Activated T-cell treated with anti-CD3 and anti-CD28 coated beads for 48 hours (primary cell): ENCODE measurements around the gene MRPL11.

Source experiments
- DNase-seq: peaks from one replicate; pipeline ENCODE4 v3.0.0-alpha.2; 2020; ENCODE audit warnings: low read depth

The MRPL11 gene

DNA sequence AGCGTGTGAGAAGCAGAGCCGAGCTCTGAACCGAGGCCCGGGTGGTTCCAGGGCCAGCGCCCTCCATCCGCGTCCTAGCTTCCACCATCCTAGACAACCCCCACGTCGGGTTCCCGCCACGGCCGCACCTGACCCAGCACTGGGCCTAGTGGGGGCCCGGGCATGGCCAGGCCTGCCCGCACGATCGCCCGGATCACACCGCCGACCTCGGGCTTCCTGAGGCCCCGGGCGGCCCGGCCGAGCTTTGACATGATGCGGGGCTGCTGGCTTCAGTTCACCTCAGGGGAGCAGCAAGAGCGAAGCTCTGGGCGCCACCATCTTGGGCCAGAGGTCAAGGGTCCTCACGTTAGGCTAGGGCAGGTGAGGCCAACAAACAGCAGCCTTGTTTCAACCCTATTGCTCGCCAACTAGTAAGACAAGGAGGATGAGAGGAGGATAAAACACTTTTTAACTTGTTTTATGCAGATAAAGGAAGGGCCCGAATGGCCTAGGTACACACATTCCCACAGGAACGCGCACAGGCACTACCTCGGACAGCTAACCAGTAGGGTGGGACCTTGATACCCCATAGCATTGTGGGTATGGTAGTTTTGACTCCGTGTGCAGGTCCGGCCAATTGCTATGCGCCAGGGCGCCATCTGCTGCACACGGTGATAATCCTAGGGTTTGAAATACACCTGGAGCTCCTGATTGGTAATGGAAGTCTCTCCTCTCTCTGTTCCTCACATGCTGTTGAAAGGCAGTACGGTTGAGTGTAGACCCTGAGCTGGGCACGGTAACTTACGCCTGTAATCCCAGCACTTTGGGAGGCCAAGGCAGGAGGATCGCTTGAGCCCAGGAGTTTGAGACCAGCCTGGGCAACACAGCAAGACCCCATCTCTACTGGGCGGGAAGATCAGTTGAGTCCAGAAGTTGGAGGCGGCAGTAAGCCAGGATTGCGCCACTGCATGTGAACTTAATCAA, at the start of gene MRPL11:
TSS of gene MRPL11 (minus strand) at position 345 of the 963 bp plus-strand sequence. CDS start at position 251, 94 bp downstream.
- DNase-seq = peak; percentile 83

DNA sequence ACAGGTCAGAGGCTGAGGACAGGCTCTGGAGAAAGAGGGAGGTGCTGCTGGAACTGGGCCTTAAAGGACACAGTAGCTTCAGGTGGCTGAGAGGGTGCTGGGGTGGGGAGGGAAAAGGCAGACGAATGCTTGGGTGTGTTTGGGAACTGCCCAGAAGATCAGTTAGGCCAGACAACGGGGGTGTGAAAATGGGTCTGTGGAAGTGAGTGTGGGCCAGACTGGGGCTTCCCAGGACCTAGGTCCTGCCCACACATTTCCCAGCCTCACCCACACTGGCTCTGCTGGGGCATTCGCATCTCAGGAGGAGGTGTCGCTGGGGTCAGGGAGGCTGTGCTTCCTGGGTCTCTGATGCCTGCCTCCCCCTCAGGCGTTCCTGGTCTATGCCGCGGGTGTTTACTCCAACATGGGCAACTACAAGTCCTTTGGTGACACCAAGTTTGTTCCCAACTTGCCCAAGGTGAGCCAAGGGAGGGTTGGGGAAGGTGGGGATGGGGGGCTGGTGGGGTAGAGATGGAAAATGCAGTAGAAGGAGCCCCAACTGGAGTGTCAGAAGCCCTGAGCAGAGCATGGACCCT, 46.2 kb upstream of the MRPL11 start:
- no peak for DNase-seq

DNA sequence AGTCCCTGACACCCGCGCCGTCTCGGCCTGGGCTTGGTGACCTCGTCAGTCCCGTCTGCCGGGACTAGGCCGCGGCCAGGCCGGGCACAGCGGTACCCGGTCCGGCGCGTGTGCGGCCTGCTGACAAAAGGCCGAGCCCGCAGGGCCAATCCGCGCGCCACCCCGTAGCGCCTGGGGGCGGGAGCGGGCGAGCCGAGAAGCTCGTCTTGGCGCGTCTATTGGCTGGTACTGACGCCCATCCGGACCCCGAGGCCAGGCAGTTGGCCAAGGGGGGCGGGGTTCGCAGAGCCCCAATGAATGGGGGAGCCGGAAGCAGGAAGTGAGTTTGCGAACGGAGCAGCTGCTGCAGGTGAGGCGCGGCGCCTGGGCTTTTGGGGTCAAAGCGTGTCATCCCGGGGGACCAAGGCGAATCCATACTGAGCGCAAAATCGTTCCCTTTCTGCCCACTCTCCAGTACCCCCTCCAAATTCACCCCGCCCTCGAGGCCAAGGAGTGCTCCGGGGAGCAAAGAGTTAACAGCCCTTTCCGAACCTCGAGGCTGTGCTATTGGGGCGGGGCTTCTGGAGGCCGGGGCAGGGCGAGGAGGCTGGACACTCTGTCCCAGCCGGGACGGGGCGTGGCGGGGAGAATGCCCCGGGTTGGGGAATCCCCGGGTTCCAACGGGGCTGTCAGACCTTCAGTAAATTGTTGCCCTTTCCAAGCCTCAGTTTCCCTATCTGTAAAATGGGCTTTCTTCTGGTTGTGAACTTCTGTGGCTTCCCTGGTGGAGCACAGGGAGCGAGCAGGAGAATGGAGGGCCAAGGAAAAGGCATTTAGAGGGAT, 41.7 kb upstream of the MRPL11 start, which contains the start of gene DPP3:
TSS of gene DPP3 (plus strand) at position 318 of the 822 bp plus-strand sequence. CDS start 1,767 bp downstream, outside the sequence.
- DNase-seq = peak; percentile 97

DNA sequence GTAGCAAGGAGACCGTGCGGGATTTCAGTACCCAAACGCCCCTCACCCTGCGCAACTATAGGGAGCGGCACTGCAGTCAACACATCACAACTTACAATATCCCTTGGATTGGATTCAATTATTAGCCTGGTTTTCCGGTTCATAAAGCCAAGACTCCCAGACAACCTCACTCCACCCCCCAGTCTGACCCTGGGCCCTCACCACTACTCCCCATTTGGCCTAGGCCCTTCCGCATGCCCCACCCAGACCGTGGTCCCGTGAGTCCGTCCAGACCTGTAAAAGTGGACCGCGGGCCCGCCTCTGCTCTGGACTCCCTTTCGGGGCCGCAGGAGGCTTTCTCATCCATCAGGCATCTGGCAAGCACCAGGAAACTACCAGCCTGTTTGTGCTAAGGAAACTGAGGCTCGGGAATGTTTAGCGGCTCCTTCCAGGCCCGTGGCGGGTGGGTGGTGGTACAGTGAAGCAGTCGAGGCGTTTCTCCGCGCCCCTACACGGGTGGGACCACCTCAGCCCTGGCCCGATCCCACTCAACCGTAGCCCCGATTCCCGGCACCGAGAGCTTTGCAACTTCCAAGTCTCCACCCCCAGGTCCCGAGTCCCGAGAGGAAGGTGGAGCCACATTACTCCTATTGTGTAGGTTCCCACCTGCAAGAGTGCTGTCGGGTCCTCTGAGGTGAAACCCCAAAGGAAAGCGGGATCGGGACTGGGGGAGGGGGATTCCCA, 40.9 kb upstream of the MRPL11 start:
- DNase-seq = no peak

DNA sequence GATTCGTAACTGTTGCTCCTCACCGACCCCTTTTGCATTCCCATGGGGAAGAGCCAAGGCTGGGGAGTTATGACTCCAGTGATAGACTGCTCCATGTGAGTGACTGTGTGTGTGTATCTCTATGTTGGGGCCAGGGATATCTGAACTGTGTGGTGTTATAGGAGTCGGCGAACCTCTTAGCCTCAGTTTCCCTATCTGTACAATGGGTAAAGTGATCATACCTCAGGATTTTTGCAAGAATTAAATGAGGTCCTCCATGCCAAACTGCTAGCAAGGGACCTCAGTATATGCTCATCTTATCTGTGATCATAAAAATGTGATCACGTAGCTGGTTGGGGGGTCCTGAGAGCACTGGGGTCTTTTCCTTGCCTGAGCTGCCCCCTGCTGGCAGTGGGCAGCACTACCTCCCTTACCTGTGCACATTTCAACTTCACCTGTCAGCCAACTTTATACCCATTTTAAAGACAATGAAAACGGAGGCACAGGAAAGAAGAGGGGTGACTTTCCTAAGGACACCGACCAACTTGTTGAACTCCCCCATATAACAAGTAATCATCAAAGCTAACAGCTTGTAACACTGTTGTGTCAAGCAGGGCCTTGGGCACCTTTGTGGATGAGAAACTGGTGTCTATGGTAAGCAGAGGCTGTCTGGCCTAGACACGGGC, 40.2 kb upstream of the MRPL11 start:
- peak; percentile 36 for DNase-seq

DNA sequence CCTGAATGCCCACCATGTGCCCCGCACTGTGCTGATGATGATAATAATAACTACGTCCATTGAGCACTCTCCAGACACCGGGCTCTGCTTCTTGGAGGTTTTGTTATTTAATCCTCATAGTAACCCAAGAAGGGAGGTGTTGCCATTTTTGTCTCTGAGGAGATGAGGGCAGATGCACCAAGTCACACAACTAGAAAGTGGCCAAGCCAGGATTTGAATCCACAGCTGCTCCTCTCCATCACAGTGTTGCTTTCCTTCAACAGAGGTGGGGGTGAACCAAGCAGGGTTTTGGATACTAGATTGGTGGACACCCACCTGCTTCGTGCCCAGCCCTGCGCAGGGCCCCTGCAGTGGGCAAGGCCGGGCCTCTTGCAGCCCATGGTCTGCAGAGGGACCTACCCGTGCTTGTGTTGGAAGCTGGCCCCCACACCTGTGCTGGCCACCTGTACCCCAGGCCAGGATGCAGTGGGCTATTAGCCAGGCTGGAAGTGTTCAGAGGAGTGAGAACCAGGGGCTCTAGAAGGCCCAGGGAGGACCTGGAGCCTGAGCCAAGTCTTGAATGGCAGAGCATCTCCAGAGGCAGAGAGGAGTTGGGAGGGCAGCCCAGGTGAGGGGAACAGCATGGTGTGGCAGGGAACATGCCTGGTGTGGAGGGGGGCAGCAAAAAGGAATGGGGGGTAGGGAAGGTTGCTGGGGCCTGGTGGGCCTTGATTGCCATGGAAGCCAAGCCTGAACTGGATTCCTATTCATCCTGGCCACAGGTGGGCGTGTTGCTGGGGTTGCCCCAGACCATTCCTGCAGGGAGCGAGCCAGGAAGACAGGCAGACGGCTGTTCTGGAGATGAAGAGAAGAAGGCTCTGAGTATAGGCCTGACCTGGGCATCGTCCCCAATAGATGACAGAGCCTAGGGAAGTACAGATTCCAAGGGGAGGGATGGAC, 38.9 kb upstream of the MRPL11 start:
- DNase-seq = no peak

DNA sequence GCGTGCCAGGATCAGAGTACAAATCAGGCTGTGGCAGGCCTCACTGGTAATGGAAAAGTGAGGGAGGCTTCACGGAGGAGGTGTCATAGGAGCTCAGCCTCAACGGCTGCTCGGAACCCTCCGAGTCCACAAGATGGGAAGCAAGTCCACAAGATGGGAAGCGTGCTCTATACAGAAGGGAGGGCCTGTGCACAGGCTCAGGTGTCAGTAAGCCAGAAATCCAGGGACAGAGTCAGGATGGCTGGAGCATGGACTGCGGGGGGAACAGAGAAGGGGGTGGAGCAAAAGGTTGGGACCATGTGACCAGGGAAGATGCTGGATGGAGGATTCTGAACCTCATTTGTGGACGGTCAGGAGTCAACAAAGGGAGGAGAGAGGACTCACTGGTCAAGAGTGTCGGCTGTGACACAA, 38.2 kb upstream of the MRPL11 start:
- DNase-seq = no peak

DNA sequence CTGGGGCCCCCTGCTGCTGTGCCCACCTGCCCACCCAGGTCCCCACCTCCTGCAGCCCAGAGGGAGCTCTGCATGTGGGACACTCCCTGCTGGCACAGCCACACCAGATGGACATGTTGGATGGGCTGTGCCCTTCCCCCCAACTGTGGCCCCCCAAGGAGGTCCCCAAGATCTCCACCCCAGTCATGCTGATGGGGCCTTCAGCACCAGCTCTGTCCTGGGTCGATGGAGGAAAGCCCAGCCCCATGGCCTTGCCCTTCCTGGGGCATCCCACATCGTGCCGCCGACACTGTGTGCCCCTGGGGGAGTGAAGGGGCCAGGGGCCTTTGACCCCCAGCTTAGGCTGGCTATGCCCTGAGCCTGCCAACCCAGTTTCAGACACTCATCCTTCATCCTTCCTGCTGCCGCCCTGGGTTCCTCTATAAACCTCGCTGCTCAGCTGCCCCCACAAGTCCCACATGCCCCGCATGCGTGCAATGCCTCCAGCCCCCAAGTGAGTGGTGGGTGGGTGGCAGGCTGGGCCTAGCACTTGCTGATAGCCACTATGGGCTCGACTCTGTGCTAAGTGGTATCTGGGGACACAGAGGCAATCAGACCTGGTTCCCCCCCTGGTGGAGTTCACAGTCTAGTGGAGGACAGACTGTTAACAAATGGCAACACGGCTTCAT, 37.7 kb upstream of the MRPL11 start:
- DNase-seq = no peak

DNA sequence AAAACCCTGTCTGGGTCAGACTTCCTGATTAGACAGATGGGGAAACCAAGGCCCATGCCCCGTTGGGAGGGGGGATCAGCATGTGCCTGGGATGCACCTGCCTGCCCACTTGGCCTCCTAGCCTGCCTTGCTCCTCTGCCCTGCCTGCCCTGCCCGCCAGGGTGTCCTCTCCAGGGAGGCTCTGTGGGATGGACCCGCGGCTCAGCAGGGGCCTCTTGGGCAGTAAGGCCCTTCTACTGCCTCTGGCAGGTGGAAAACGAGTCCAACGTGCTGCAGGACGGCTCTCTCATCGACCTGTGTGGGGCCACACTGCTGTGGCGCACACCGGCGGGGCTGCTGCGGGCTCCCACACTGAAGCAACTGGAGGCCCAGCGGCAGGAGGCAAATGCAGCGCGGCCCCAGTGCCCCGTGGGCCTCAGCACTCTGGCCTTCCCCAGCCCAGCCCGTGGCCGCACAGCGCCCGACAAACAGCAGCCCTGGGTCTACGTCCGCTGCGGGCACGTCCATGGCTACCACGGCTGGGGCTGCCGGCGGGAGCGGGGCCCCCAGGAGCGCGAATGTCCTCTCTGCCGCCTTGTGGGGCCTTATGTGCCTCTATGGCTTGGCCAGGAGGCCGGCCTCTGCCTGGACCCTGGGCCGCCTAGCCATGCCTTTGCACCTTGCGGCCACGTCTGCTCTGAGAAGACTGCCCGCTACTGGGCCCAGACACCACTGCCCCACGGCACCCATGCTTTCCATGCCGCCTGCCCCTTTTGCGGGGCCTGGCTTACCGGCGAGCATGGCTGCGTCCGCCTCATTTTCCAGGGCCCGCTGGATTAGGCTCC, 36.9 kb upstream of the MRPL11 start:
- no peak for DNase-seq

DNA sequence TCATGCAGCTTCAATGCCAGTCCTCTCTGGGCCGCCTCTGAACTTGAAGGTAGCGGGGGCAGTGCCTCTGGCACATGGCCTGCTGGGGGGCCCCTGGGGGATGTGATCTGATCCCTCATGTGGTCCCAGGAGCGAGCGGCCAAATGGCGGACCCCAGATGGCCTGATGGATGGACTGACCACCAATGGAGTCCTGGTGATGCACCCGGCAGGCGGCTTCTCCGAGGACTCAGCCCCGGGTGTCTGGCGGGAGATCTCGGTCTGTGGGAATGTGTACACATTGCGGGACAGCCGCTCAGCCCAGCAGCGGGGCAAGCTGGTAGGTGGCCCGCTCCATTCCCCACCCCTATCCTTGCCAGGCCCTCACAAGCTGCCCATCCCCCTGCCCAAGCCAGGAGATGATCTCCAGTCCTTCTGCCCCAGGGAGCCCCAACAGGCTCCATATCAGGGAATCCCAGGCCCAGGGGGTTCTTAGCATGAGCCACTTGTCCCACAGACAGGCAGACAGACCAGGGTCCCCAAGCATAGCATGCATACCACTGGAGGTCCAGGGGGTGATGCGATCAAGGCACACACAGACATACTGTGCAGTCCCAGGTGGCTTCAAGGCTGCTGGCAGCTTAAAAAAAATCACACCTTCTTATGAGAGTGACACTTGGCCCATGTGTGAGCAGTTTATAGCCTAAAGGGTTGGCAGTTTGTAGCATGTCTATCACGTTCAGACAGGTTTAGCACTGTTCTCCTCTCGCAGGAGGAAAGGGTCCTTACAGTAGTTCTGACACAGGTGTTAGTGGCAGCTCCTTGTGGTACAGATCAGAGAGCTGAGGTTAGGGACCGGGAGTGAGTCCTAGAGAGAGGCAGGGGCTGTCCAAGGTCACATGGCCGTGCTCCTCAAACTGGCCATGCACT, 35.2 kb upstream of the MRPL11 start:
- no peak for DNase-seq

DNA sequence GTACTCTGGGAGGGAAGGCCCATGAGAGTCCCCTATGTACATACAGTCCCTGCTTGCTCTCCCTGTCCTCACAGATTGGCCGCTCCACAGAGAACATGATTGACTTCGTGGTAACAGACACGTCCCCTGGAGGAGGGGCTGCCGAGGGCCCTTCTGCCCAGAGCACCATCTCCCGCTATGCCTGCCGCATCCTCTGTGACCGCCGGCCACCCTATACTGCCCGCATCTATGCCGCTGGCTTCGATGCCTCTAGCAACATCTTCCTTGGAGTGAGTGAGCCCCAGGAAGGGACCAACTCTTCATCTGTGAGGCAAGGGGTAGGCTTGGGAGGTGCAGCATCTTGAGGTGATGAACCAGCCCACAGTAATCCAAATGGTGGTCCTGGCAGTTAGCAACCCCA, 34.5 kb upstream of the MRPL11 start:
- DNase-seq = no peak

DNA sequence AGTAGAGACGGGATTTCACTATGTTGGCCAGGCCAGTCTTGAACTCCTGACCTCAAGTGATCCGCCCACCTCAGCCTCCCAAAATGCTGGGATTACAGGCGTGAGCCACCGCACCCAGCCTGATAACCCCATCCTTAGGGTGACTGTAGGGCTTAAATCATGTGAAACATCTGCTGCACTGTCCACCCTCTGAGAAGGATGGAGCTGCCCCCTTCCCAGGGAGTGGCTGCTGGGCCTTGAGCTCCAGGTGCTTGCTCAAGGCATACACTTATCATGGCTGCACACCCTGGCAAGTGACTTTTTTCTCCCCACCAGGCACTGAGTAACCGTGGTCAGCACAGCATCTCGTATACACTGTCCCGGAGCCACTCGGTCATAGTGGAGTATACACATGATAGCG, 33.4 kb upstream of the MRPL11 start:
- no peak for DNase-seq

DNA sequence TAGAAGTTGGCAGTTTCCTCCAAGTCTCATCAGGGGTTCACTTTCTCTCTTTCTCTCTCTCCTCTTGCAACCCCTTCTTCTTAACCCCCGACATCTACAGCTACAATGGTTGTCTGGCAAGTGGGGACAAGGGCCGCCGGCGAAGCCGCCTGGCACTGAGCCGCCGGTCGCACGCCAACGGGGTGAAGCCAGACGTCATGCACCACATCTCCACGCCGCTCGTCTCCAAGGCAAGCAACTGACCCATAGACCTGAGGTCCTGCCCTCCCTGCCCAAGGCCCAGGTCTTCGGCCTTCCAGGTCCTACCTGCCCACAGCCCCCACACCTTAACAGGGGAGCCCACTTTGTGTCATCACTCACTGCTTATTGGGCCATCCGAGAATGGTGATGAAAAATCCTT, 32.5 kb upstream of the MRPL11 start:
- no peak for DNase-seq

DNA sequence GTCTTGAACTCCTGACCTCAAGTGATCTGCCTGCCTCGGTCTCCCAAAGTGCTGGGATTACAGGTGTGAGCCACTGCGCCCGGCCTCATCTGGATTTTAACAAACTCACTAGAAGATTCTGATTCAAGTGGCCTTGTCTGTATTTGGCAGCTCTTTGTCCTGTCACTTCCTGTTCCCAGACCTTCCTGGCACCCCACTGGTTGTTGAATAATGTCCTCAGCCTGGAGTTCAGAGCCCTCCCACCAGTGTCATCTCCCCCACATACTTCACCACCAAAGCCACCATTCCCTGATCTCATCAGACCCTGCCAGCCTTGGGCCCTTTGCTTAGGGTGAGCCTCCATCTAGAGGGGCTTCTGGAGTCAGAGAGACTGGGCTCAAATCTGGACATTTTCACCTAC, 31.4 kb upstream of the MRPL11 start:
- no peak for DNase-seq

DNA sequence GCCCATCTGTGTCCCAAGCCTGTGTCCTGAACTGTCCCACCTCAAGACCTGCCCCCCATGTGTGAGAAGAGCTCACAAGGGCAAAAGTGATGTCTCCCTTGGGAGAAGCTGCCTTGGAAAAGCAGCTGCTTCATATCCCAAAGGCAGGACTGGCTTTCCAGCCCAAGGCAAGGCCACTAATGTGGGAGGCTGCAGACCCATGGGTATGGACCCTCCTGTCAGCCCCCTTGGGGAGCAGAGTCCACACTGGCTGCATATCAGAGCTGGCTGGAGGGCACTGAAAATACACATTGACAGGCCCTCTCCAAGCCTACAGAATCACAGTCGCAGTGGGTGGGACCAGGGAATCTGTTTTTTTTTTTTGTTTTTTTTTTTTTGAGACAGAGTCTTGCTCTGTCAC, 30.8 kb upstream of the MRPL11 start:
- no peak for DNase-seq

DNA sequence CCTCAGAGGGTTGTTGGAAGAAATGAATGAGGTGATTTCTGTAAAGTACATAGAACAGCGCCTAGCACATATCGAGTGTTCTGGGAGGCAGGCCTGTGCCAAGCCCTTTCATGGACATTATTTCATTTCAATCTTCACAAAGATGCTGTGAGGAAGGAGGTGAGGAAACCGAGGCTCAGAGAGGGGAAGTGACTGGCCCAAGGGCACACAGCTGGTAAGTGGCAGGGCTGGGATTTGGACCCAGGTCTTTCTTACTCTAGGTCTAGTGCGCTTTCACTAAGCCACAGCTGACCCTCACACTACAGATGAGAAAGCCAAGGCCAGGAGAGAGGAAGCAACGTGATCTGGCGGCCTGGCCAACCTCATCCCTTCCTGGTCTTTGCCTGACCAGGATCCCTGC, 30.0 kb upstream of the MRPL11 start:
- no peak for DNase-seq

DNA sequence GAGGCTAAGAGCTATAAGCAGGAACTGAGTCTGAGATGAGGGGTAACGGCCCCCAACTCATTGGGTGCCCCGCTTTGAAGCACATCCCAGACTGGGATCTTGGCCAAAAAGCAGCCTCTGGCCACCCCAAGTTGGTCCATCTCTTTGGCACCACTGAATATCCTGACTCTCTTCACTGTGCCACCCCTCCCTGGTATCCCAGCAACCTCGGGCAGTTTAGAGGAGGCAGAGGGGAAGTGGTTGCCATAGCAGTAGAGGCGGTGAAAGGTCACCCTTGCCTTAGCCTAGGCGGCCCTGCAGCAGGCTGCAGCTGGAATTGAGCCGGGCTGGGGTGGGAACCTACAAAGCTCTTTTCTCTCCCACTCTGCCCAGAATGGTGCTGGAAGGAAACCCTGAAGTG, 29.1 kb upstream of the MRPL11 start:
- no peak for DNase-seq
